Measurements from ENCODE around the gene SMAD5. TPM values are rescaled to one million over a fixed set of nuclear protein-coding genes. Genes with fewer than 3 reads are reported as not detected.

SMAD5 gene
- total RNA-seq, 1 experiment from 2014 or later, result 64.3 TPM

GRCh38 chr5:136155078-136155477 is 22.4 kb downstream of the SMAD5 start:
- POLR2A ChIA-PET, result no interaction called here

More at GRCh38 chr5:136155078-136155477, 22.4 kb downstream of the SMAD5 start:
- Histone ChIP-seq H3K9me3 (ENCODE audit: control insufficient read depth in 1 of 2, insufficient read depth in 1 of 2, low read depth in 1 of 2, low read length in 2 of 2) (no peaks in the 10 kb centered on the region), H3K9me2 (ENCODE audit: insufficient read depth) (no peaks in the 10 kb centered on the region), H3K27me3 (ENCODE audit: insufficient read depth, low read length) (no peaks in the 10 kb centered on the region), H3K79me2 (ENCODE audit: insufficient read depth, low read length) (peaks cover 97% of the 10 kb centered on the region), H3K27ac (ENCODE audit: low read depth, low read length) (no peak overlapping the region), H3K4me2 (ENCODE audit: low read length) (no peak overlapping the region), H2AFZ (ENCODE audit: low read depth, low read length, poor library complexity, severe bottlenecking) (no peak overlapping the region), H3K4me1 (ENCODE audit: control insufficient read depth in 1 of 2, insufficient read depth in 2 of 2, low read length in 2 of 2) (no peaks in the 10 kb centered on the region), H3K9ac (ENCODE audit: low read length) (no peak overlapping the region), H3K36me3 (ENCODE audit: control insufficient read depth in 1 of 2, insufficient read depth in 2 of 2, low read length in 2 of 2) (peaks cover 11 to 13% of the 10 kb centered on the region in 2 experiments; a peak in 2 of 4 replicates), H3K4me3 (replicated peaks in 1 of 2; ENCODE audit: low read depth in 1 of 2, low read length in 2 of 2) (no peak overlapping the region), H4K20me1 (ENCODE audit: insufficient read depth) (peaks cover 20% of the 10 kb centered on the region; the same call in 1 of the 2 replicates)
- DNase-seq (ENCODE audit: low read depth, low spot score) (no peak), ATAC-seq (no peak)
- TF ChIP-seq POLR2AphosphoS5 (IDR thresholded peaks at IDR 0.05; ENCODE audit: low read depth, low read length), result no peak
- TF ChIP-seq FOSL1 (IDR thresholded peaks at IDR 0.05; ENCODE audit: low read depth), result no peak
- TF ChIP-seq SP1 (IDR thresholded peaks at IDR 0.05; ENCODE audit: low read depth), result no peak
- TF ChIP-seq MAX (IDR thresholded peaks at IDR 0.05), result no peak
- no peak for TF ChIP-seq POLR2A (IDR thresholded peaks at IDR 0.05; ENCODE audit: borderline replicate concordance, extremely low read depth, insufficient read depth, insufficient read length)
- TF ChIP-seq SRF (IDR thresholded peaks at IDR 0.05; ENCODE audit: low read depth), result no peak
- no peak for TF ChIP-seq EZH2 (IDR thresholded peaks at IDR 0.05)
- TF ChIP-seq ELF1 (IDR thresholded peaks at IDR 0.05; ENCODE audit: borderline replicate concordance, low read depth), result no peak
- TF ChIP-seq SIN3A (IDR thresholded peaks at IDR 0.05; ENCODE audit: low read depth), result no peak
- TF ChIP-seq JUND (IDR thresholded peaks at IDR 0.05), result no peak
- TF ChIP-seq, protein P1, sequence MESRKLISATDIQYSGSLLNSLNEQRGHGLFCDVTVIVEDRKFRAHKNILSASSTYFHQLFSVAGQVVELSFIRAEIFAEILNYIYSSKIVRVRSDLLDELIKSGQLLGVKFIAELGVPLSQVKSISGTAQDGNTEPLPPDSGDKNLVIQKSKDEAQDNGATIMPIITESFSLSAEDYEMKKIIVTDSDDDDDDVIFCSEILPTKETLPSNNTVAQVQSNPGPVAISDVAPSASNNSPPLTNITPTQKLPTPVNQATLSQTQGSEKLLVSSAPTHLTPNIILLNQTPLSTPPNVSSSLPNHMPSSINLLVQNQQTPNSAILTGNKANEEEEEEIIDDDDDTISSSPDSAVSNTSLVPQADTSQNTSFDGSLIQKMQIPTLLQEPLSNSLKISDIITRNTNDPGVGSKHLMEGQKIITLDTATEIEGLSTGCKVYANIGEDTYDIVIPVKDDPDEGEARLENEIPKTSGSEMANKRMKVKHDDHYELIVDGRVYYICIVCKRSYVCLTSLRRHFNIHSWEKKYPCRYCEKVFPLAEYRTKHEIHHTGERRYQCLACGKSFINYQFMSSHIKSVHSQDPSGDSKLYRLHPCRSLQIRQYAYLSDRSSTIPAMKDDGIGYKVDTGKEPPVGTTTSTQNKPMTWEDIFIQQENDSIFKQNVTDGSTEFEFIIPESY (IDR thresholded peaks at IDR 0.05; ENCODE audit: extremely low read depth, insufficient replicate concordance, low read length), result no peak
- no peak for TF ChIP-seq EGR1 (IDR thresholded peaks at IDR 0.05; ENCODE audit: low read depth)
- TF ChIP-seq, protein P2, sequence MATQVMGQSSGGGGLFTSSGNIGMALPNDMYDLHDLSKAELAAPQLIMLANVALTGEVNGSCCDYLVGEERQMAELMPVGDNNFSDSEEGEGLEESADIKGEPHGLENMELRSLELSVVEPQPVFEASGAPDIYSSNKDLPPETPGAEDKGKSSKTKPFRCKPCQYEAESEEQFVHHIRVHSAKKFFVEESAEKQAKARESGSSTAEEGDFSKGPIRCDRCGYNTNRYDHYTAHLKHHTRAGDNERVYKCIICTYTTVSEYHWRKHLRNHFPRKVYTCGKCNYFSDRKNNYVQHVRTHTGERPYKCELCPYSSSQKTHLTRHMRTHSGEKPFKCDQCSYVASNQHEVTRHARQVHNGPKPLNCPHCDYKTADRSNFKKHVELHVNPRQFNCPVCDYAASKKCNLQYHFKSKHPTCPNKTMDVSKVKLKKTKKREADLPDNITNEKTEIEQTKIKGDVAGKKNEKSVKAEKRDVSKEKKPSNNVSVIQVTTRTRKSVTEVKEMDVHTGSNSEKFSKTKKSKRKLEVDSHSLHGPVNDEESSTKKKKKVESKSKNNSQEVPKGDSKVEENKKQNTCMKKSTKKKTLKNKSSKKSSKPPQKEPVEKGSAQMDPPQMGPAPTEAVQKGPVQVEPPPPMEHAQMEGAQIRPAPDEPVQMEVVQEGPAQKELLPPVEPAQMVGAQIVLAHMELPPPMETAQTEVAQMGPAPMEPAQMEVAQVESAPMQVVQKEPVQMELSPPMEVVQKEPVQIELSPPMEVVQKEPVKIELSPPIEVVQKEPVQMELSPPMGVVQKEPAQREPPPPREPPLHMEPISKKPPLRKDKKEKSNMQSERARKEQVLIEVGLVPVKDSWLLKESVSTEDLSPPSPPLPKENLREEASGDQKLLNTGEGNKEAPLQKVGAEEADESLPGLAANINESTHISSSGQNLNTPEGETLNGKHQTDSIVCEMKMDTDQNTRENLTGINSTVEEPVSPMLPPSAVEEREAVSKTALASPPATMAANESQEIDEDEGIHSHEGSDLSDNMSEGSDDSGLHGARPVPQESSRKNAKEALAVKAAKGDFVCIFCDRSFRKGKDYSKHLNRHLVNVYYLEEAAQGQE (IDR thresholded peaks at IDR 0.05; ENCODE audit: low read depth), result no peak
- no peak for TF ChIP-seq RAD21 (IDR thresholded peaks at IDR 0.05; ENCODE audit: low read depth)
- TF ChIP-seq CEBPB (IDR thresholded peaks at IDR 0.05; ENCODE audit: low read depth), result no peak
- TF ChIP-seq, protein P3, sequence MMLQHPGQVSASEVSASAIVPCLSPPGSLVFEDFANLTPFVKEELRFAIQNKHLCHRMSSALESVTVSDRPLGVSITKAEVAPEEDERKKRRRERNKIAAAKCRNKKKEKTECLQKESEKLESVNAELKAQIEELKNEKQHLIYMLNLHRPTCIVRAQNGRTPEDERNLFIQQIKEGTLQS (IDR thresholded peaks at IDR 0.05), result no peak
- TF ChIP-seq CTCF (IDR thresholded peaks at IDR 0.05 in 2 of 3, conservative IDR thresholded peaks at IDR 0.05 in 1 of 3; ENCODE audit: borderline replicate concordance in 1 of 3, insufficient read depth in 1 of 3, low read depth in 2 of 3, low read length in 2 of 3), result no peak
- TF ChIP-seq ZNF274 (IDR thresholded peaks at IDR 0.05; ENCODE audit: low read depth, low read length), result no peak
- BruUV-seq (replicated peaks), result no TSS peak
- RAD21 ChIA-PET (ENCODE audit: low non-redundant PET in 1 of 2, low total read pairs in 2 of 2, uncharacterized antibody in 2 of 2, unreplicated experiment in 2 of 2), result no interaction called here
- intact Hi-C loops (cut with micrococcal nuclease), result no loop called here
- CTCF ChIA-PET, result no interaction called here
